Activated naive CD4-positive, alpha-beta T cell treated with anti-CD3 and anti-CD28 coated beads, Interleukin-2, amount 10 ng/mL, durations not matched to agents 7 days and 5 days (primary cell): ENCODE data around the gene MARF1.
"Not testable (repeated sequence)": the region's sequence is repeated elsewhere in the genome, so short reads cannot be mapped to it uniquely, and the experiment has no call there.

Source experiments
- CTCF ChIA-PET: fragments of 350-600 bp; sonication (Branson Sonifier 250); formaldehyde crosslinking; loops from one replicate; lab custom pipeline; 2021; ENCODE audit warnings: antibody characterized with exemption; lab: Charles Lee
- DNase-seq: peaks from one replicate; pipeline ENCODE4 v3.0.0-alpha.2; 2020
- H3K27ac Mint-ChIP-seq: one replicate; pipeline ENCODE4 v1.8.0; 2021; ENCODE audit warnings: mild to moderate bottlenecking, moderate library complexity, mixed read lengths
- H3K27me3 Mint-ChIP-seq: one replicate; pipeline ENCODE4 v1.8.0; 2021; ENCODE audit warnings: mild to moderate bottlenecking, mixed read lengths
- H3K36me3 Mint-ChIP-seq: one replicate; pipeline ENCODE4 v1.8.0; 2021; ENCODE audit warnings: mixed read lengths
- H3K4me1 Mint-ChIP-seq: one replicate; pipeline ENCODE4 v1.8.0; 2021; ENCODE audit warnings: mixed read lengths
- H3K4me3 Mint-ChIP-seq: one replicate; pipeline ENCODE4 v1.8.0; 2021; ENCODE audit warnings: mild to moderate bottlenecking, moderate library complexity, mixed read lengths
- H3K9me3 Mint-ChIP-seq: one replicate; pipeline ENCODE4 v1.8.0; 2021; ENCODE audit warnings: mixed read lengths

MARF1 gene

GRCh38 chr16:15643048-15643945 is at the start of gene MARF1:
TSS of gene MARF1 (minus strand) at chr16:15643154. CDS start at chr16:15639233, 3,921 bp downstream.
- no peaks in the 10 kb centered on the region for H3K9me3 Mint-ChIP-seq
- H3K27me3 Mint-ChIP-seq: peaks cover 10% of the 10 kb centered on the region
- CTCF ChIA-PET: interaction anchor here (0.7 to 2.2 kb wide), 7 partner anchors 8 to 217 kb away, joined by 3 to 14 read pairs (median 4); no protein-coding TSS in a partner anchor
- peaks cover 60% of the 10 kb centered on the region for H3K4me1 Mint-ChIP-seq
- peak; percentile 99 for DNase-seq
- H3K36me3 Mint-ChIP-seq: peaks cover 24% of the 10 kb centered on the region
- peak within 1 kb of the TSS; percentile 88 for H3K4me3 Mint-ChIP-seq
- H3K27ac Mint-ChIP-seq: peak within 1 kb of the TSS; percentile 98

- H3K9me3 Mint-ChIP-seq, H3K27me3 Mint-ChIP-seq, H3K4me1 Mint-ChIP-seq, H3K4me3 Mint-ChIP-seq, CTCF ChIA-PET, DNase-seq, H3K27ac Mint-ChIP-seq: not testable (repeated sequence)
- peaks cover 70% of the 10 kb centered on the region for H3K36me3 Mint-ChIP-seq
Observed at GRCh38 chr16:15692508-15692907, 49.6 kb upstream of the MARF1 start.

GRCh38 chr16:15691046-15691445 is 48.1 kb upstream of the MARF1 start:
- H3K9me3 Mint-ChIP-seq: no peaks in the 10 kb centered on the region
- DNase-seq: no peak
- H3K27me3 Mint-ChIP-seq: no peaks in the 10 kb centered on the region
- H3K4me1 Mint-ChIP-seq: no peaks in the 10 kb centered on the region
- peaks cover 70% of the 10 kb centered on the region for H3K36me3 Mint-ChIP-seq
- CTCF ChIA-PET: no interaction called here
- H3K27ac Mint-ChIP-seq: peak overlapping the region; percentile 33
- no peak overlapping the region for H3K4me3 Mint-ChIP-seq

GRCh38 chr16:15690296-15690695 is 47.3 kb upstream of the MARF1 start:
- H3K27ac Mint-ChIP-seq: no peak overlapping the region
- H3K4me1 Mint-ChIP-seq: no peaks in the 10 kb centered on the region
- CTCF ChIA-PET: no interaction called here
- no peaks in the 10 kb centered on the region for H3K27me3 Mint-ChIP-seq
- DNase-seq: no peak
- H3K36me3 Mint-ChIP-seq: peaks cover 70% of the 10 kb centered on the region
- H3K4me3 Mint-ChIP-seq: no peak overlapping the region
- H3K9me3 Mint-ChIP-seq: no peaks in the 10 kb centered on the region

GRCh38 chr16:15689290-15689689 is 46.3 kb upstream of the MARF1 start:
- Mint-ChIP-seq H3K9me3 (no peaks in the 10 kb centered on the region), H3K36me3 (peaks cover 69% of the 10 kb centered on the region), H3K4me3 (no peak overlapping the region), H3K27me3 (no peaks in the 10 kb centered on the region), H3K27ac (no peak overlapping the region), H3K4me1 (no peaks in the 10 kb centered on the region)
- DNase-seq: no peak
- CTCF ChIA-PET: no interaction called here

GRCh38 chr16:15686287-15686686 is 43.3 kb upstream of the MARF1 start:
- H3K36me3 Mint-ChIP-seq: peaks cover 53% of the 10 kb centered on the region
- no peak overlapping the region for H3K4me3 Mint-ChIP-seq
- H3K9me3 Mint-ChIP-seq: no peaks in the 10 kb centered on the region
- CTCF ChIA-PET: no interaction called here
- DNase-seq: no peak
- H3K4me1 Mint-ChIP-seq: peaks cover 3% of the 10 kb centered on the region
- H3K27me3 Mint-ChIP-seq: no peaks in the 10 kb centered on the region
- no peak overlapping the region for H3K27ac Mint-ChIP-seq

- peak; percentile 54 for DNase-seq
- CTCF ChIA-PET: interaction anchor here (0.7 to 2.9 kb wide), 5 partner anchors 9 to 40 kb away, joined by 3 to 14 read pairs (median 3); partner anchors contain the start of gene MARF1
- H3K9me3 Mint-ChIP-seq: no peaks in the 10 kb centered on the region
- no peak overlapping the region for H3K4me3 Mint-ChIP-seq
- no peaks in the 10 kb centered on the region for H3K27me3 Mint-ChIP-seq
- peaks cover 50% of the 10 kb centered on the region for H3K36me3 Mint-ChIP-seq
- H3K27ac Mint-ChIP-seq: peak overlapping the region; percentile 65
- peaks cover 5% of the 10 kb centered on the region for H3K4me1 Mint-ChIP-seq
Observed at GRCh38 chr16:15682105-15682570, 39.2 kb upstream of the MARF1 start.

- CTCF ChIA-PET: no interaction called here
- no peaks in the 10 kb centered on the region for H3K9me3 Mint-ChIP-seq
- peak overlapping the region; percentile 83 for H3K27ac Mint-ChIP-seq
- peaks cover 62% of the 10 kb centered on the region for H3K36me3 Mint-ChIP-seq
- no peaks in the 10 kb centered on the region for H3K27me3 Mint-ChIP-seq
- H3K4me3 Mint-ChIP-seq: no peak overlapping the region
- no peak for DNase-seq
- H3K4me1 Mint-ChIP-seq: peaks cover 48% of the 10 kb centered on the region
Observed at GRCh38 chr16:15677447-15677846, 34.5 kb upstream of the MARF1 start.

- CTCF ChIA-PET: no interaction called here
- Mint-ChIP-seq H3K9me3 (no peaks in the 10 kb centered on the region), H3K4me3 (no peak overlapping the region), H3K4me1 (peaks cover 54% of the 10 kb centered on the region), H3K36me3 (peaks cover 64% of the 10 kb centered on the region), H3K27ac (peak overlapping the region; percentile 83), H3K27me3 (no peaks in the 10 kb centered on the region)
- DNase-seq: no peak
Observed at GRCh38 chr16:15676506-15676905, 33.6 kb upstream of the MARF1 start.

- Mint-ChIP-seq H3K27me3 (no peaks in the 10 kb centered on the region), H3K4me3 (no peak overlapping the region), H3K36me3 (peaks cover 69% of the 10 kb centered on the region), H3K27ac (peak overlapping the region; percentile 99), H3K4me1 (peaks cover 70% of the 10 kb centered on the region), H3K9me3 (no peaks in the 10 kb centered on the region)
- no peak for DNase-seq
- CTCF ChIA-PET: no interaction called here
Observed at GRCh38 chr16:15674571-15674970, 31.6 kb upstream of the MARF1 start.

GRCh38 chr16:15672514-15673167 is 29.7 kb upstream of the MARF1 start:
- H3K4me3 Mint-ChIP-seq: peak overlapping the region; percentile 58
- H3K4me1 Mint-ChIP-seq: peaks cover 70% of the 10 kb centered on the region
- H3K27me3 Mint-ChIP-seq: no peaks in the 10 kb centered on the region
- no peaks in the 10 kb centered on the region for H3K9me3 Mint-ChIP-seq
- peaks cover 67% of the 10 kb centered on the region for H3K36me3 Mint-ChIP-seq
- peak overlapping the region; percentile 99 for H3K27ac Mint-ChIP-seq
- DNase-seq: peak; percentile 94
- CTCF ChIA-PET: interaction anchor here (1.1 to 1.5 kb wide), 4 partner anchors 9 to 454 kb away, joined by 3 to 4 read pairs (median 3); no protein-coding TSS in a partner anchor

GRCh38 chr16:15672127-15672513 is 29.2 kb upstream of the MARF1 start:
- CTCF ChIA-PET: interaction anchor here (1.1 to 1.5 kb wide), 3 partner anchors 28 to 455 kb away, joined by 3 to 4 read pairs (median 3); no protein-coding TSS in a partner anchor
- Mint-ChIP-seq H3K36me3 (peaks cover 71% of the 10 kb centered on the region), H3K4me3 (peak overlapping the region; percentile 19), H3K27ac (peak overlapping the region; percentile 99), H3K4me1 (peaks cover 70% of the 10 kb centered on the region)
- DNase-seq, H3K27me3 Mint-ChIP-seq, H3K9me3 Mint-ChIP-seq: not testable (repeated sequence)

GRCh38 chr16:15671530-15672117 is 28.7 kb upstream of the MARF1 start:
- CTCF ChIA-PET: interaction anchor here (1.1 to 1.5 kb wide), 3 partner anchors 11 to 455 kb away, joined by 3 read pairs; no protein-coding TSS in a partner anchor
- Mint-ChIP-seq H3K4me3 (peak overlapping the region; percentile 19), H3K9me3 (no peaks in the 10 kb centered on the region), H3K27ac (peak overlapping the region; percentile 99), H3K4me1 (peaks cover 66% of the 10 kb centered on the region), H3K36me3 (peaks cover 72% of the 10 kb centered on the region), H3K27me3 (no peaks in the 10 kb centered on the region)
- DNase-seq: no peak
